GM23338 (cell line): ENCODE results near the gene GAK. TPM values are rescaled to one million over a fixed set of nuclear protein-coding genes. Genes with fewer than 3 reads are reported as not detected.

ENCODE experiments used
- ATAC-seq: fragments of 200-7000 bp; cut with Tn5 transposase; 3 replicates; pipeline ENCODE4 v1.9.1; 2020
- DNase-seq: peaks from one replicate; pipeline ENCODE4 v3.0.0-alpha.2; 2015; ENCODE audit warnings: low spot score
- H2AFZ ChIP-seq: fragments of 200-600 bp; sonication (generic); 2 replicates; pipeline ENCODE4 v1.8.0; 2016; ENCODE audit warnings: antibody characterized with exemption, mild to moderate bottlenecking, moderate library complexity
- H3F3A ChIP-seq: fragments of 200-600 bp; sonication (generic); replicated peaks from 2 replicates; pipeline ENCODE4 v1.8.0; 2017; ENCODE audit warnings: antibody characterized with exemption, mixed run types, low read depth
- H3K27ac ChIP-seq: fragments of 200-600 bp; sonication (generic); 2 replicates; pipeline ENCODE4 v1.6.1; 2016; ENCODE audit warnings: low read depth
- H3K27me3 ChIP-seq: fragments of 200-600 bp; sonication (generic); 2 replicates; pipeline ENCODE4 v1.8.0; 2016; ENCODE audit warnings: mild to moderate bottlenecking, mixed run types, moderate library complexity; ENCODE audit not compliant: insufficient read depth
- H3K36me3 ChIP-seq: fragments of 200-600 bp; sonication (generic); 2 replicates; pipeline ENCODE4 v1.8.0; 2016; ENCODE audit warnings: mild to moderate bottlenecking; ENCODE audit not compliant: insufficient read depth
- H3K4me1 ChIP-seq: fragments of 200-600 bp; sonication (generic); 2 replicates; pipeline ENCODE4 v1.8.0; 2016; ENCODE audit warnings: mild to moderate bottlenecking, moderate library complexity; ENCODE audit not compliant: insufficient read depth
- H3K4me2 ChIP-seq: fragments of 200-600 bp; sonication (generic); 2 replicates; pipeline ENCODE4 v1.7.1; 2017; ENCODE audit warnings: mixed run types
- H3K4me3 ChIP-seq: fragments of 200-600 bp; sonication (generic); 2 replicates; pipeline ENCODE4 v1.6.1; 2016; ENCODE audit warnings: mixed run types
- H3K79me2 ChIP-seq: fragments of 200-600 bp; sonication (generic); replicated peaks from 2 replicates; pipeline ENCODE4 v1.8.0; 2017; ENCODE audit warnings: mild to moderate bottlenecking; ENCODE audit not compliant: insufficient read depth
- H3K9me2 ChIP-seq: fragments of 200-600 bp; sonication (generic); 2 replicates; pipeline ENCODE4 v1.8.0; 2017; ENCODE audit not compliant: insufficient read depth
- H4K20me1 ChIP-seq: fragments of 200-600 bp; sonication (generic); replicated peaks from 2 replicates; pipeline ENCODE4 v1.8.0; 2017; ENCODE audit warnings: mild to moderate bottlenecking; ENCODE audit not compliant: insufficient read depth
- H3K27ac Mint-ChIP-seq: 2 replicates; pipeline ENCODE4 v1.8.0; 2020; ENCODE audit warnings: inconsistent platforms, mild to moderate bottlenecking, moderate library complexity, mixed read lengths
- H3K27me3 Mint-ChIP-seq: 3 replicates; pipeline ENCODE4 v1.8.0; 2022; ENCODE audit warnings: low read depth, mild to moderate bottlenecking, moderate library complexity, mixed read lengths, inconsistent platforms; ENCODE audit not compliant: insufficient read depth, poor library complexity
- H3K36me3 Mint-ChIP-seq: 3 replicates; pipeline ENCODE4 v1.8.0; 2021; ENCODE audit warnings: low read depth, mild to moderate bottlenecking, inconsistent platforms, moderate library complexity, mixed read lengths
- H3K4me1 Mint-ChIP-seq: 3 replicates; pipeline ENCODE4 v1.8.0; 2020; ENCODE audit warnings: mild to moderate bottlenecking, inconsistent platforms, mixed read lengths
- H3K4me3 Mint-ChIP-seq: 3 replicates; pipeline ENCODE4 v1.8.0; 2021; ENCODE audit warnings: moderate library complexity, mild to moderate bottlenecking, inconsistent platforms, mixed read lengths
- H3K9me3 Mint-ChIP-seq: 3 replicates; pipeline ENCODE4 v1.8.0; 2020; ENCODE audit warnings: moderate library complexity, mild to moderate bottlenecking, inconsistent platforms, mixed read lengths
- CREB1 ChIP-seq: fragments of 250-450 bp; sonication (Bioruptor Pico); IDR thresholded peaks from 2 replicates; pipeline ENCODE4 v1.5.0; 2020; ENCODE audit warnings: low read depth, mild to moderate bottlenecking, moderate library complexity
- EZH2 ChIP-seq: fragments of 200-600 bp; sonication (generic); IDR thresholded peaks from one replicate; pipeline ENCODE4 v1.8.0; 2017; ENCODE audit warnings: antibody characterized with exemption, mild to moderate bottlenecking, low read depth; ENCODE audit not compliant: unreplicated experiment
- NANOG ChIP-seq: IDR thresholded peaks from 2 replicates; pipeline ENCODE4 v1.6.1; 2016; ENCODE audit warnings: antibody characterized with exemption, borderline replicate concordance
- POLR2AphosphoS5 ChIP-seq: IDR thresholded peaks from 2 replicates; pipeline ENCODE4 v1.6.1; 2016; ENCODE audit warnings: antibody characterized with exemption, low read depth
- STAT1 ChIP-seq: IDR thresholded peaks from one replicate; pipeline ENCODE4 v1.6.1; 2016; ENCODE audit warnings: antibody characterized with exemption; ENCODE audit not compliant: unreplicated experiment
- ZNF114 ChIP-seq: fragments of 250-450 bp; sonication (Bioruptor Pico); IDR thresholded peaks from 2 replicates; pipeline ENCODE4 v1.5.0; 2020; ENCODE audit warnings: mild to moderate bottlenecking, moderate library complexity
- ZNF331 ChIP-seq: fragments of 250-450 bp; sonication (Bioruptor Pico); IDR thresholded peaks from 2 replicates; pipeline ENCODE4 v1.5.0; 2020; ENCODE audit warnings: low read depth, mild to moderate bottlenecking, moderate library complexity
- polyA plus RNA-seq: library from polyadenylated mRNA; unstranded; fragments of >200 nt; fragmentation: Nextera tagmentation; extraction: Ambion mirVana; gene quantifications from 2 replicates; pipeline ENCODE4 v1.2.1, GENCODE V29; 2016
- total RNA-seq: library from RNA; depleted of rRNA; stranded (reverse); fragments of >200 nt; shearing (Covaris generic); gene quantifications from 2 replicates; pipeline ENCODE4 v1.2.3, GENCODE V29; 2014
- TF ChIP-seq, protein P1 (sequence below): fragments of 250-450 bp; sonication (Bioruptor Pico); IDR thresholded peaks from 2 replicates; pipeline ENCODE4 v1.5.0; 2020; ENCODE audit warnings: mild to moderate bottlenecking, moderate library complexity
- TF ChIP-seq, protein P2 (sequence below), 2 experiments: fragments of 200-600 bp in 1 of 2; sonication (generic) in 1 of 2; conservative IDR thresholded peaks; 2 replicates each; pipeline versions ENCODE4 v1.5.1 to v1.6.1; 2016 to 2017; ENCODE audit warnings: antibody characterized with exemption in 2 of 2, low read depth in 2 of 2, mild to moderate bottlenecking in 2 of 2, moderate library complexity in 1 of 2
- TF ChIP-seq, protein P3 (sequence below): IDR thresholded peaks from 2 replicates; pipeline ENCODE4 v1.6.1; 2016; ENCODE audit warnings: antibody characterized with exemption

Gene GAK
- total and polyA plus RNA-seq, 2 experiments from 2014 or later, result 48.5 to 124 TPM

DNA sequence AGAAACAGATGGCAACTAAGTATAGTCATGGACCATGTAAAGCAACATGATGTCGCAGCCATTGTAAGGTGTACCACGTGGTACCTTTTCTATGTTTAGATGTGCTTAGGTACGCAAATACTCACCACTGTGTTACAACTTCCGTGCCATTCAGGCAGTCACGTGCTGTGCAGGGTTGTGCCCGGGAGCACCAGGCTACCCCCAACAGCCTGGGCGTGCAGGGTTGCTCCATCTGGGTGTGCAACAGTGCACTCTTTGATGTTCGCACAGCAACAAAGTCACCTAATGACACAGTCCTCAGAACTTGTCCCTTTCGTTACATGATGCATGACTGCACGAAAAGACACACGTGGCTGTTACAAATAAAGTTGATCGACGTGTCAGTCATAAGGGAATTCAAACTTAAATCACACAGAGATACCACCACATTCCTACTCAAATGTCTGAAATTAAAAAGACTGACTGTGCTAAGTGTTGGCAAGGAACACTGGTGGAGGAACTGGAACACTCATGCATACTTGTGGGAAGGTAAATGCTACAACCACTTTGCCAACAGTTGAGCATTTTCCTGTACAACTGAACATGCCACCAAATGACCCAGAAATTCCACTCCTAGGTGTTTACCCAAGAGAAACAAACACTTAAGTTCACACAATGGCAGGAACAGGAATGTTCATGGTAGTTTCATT lies 130.5 kb downstream of the GAK start:
- Mint-ChIP-seq H3K4me1 (no peaks in the 10 kb centered on the region; the same call in 2 of the 3 replicates), H3K9me3 (peaks cover 10% of the 10 kb centered on the region; the same call in 2 of the 3 replicates), H3K27me3 (peaks cover 15% of the 10 kb centered on the region), H3K36me3 (no peaks in the 10 kb centered on the region; the same call in 2 of the 3 replicates), H3K27ac (no peak overlapping the region), H3K4me3 (no peak overlapping the region)
- Histone ChIP-seq H2AFZ (no peak overlapping the region), H3K79me2 (no peaks in the 10 kb centered on the region), H3K36me3 (no peaks in the 10 kb centered on the region), H3K4me2 (no peak overlapping the region), H3K4me3 (no peak overlapping the region), H3K27ac (no peak overlapping the region), H3K4me1 (no peaks in the 10 kb centered on the region), H4K20me1 (no peaks in the 10 kb centered on the region), H3F3A (no peaks in the 10 kb centered on the region), H3K27me3 (peaks cover 17% of the 10 kb centered on the region), H3K9me2 (no peaks in the 10 kb centered on the region)
- TF ChIP-seq STAT1 (no peak), POLR2AphosphoS5 (no peak), ZNF114 (CRISPR knock-in tag) (no peak), CREB1 (CRISPR knock-in tag) (no peak), EZH2 (no peak), ZNF331 (CRISPR knock-in tag) (no peak), NANOG (no peak)
- TF ChIP-seq, protein P1, sequence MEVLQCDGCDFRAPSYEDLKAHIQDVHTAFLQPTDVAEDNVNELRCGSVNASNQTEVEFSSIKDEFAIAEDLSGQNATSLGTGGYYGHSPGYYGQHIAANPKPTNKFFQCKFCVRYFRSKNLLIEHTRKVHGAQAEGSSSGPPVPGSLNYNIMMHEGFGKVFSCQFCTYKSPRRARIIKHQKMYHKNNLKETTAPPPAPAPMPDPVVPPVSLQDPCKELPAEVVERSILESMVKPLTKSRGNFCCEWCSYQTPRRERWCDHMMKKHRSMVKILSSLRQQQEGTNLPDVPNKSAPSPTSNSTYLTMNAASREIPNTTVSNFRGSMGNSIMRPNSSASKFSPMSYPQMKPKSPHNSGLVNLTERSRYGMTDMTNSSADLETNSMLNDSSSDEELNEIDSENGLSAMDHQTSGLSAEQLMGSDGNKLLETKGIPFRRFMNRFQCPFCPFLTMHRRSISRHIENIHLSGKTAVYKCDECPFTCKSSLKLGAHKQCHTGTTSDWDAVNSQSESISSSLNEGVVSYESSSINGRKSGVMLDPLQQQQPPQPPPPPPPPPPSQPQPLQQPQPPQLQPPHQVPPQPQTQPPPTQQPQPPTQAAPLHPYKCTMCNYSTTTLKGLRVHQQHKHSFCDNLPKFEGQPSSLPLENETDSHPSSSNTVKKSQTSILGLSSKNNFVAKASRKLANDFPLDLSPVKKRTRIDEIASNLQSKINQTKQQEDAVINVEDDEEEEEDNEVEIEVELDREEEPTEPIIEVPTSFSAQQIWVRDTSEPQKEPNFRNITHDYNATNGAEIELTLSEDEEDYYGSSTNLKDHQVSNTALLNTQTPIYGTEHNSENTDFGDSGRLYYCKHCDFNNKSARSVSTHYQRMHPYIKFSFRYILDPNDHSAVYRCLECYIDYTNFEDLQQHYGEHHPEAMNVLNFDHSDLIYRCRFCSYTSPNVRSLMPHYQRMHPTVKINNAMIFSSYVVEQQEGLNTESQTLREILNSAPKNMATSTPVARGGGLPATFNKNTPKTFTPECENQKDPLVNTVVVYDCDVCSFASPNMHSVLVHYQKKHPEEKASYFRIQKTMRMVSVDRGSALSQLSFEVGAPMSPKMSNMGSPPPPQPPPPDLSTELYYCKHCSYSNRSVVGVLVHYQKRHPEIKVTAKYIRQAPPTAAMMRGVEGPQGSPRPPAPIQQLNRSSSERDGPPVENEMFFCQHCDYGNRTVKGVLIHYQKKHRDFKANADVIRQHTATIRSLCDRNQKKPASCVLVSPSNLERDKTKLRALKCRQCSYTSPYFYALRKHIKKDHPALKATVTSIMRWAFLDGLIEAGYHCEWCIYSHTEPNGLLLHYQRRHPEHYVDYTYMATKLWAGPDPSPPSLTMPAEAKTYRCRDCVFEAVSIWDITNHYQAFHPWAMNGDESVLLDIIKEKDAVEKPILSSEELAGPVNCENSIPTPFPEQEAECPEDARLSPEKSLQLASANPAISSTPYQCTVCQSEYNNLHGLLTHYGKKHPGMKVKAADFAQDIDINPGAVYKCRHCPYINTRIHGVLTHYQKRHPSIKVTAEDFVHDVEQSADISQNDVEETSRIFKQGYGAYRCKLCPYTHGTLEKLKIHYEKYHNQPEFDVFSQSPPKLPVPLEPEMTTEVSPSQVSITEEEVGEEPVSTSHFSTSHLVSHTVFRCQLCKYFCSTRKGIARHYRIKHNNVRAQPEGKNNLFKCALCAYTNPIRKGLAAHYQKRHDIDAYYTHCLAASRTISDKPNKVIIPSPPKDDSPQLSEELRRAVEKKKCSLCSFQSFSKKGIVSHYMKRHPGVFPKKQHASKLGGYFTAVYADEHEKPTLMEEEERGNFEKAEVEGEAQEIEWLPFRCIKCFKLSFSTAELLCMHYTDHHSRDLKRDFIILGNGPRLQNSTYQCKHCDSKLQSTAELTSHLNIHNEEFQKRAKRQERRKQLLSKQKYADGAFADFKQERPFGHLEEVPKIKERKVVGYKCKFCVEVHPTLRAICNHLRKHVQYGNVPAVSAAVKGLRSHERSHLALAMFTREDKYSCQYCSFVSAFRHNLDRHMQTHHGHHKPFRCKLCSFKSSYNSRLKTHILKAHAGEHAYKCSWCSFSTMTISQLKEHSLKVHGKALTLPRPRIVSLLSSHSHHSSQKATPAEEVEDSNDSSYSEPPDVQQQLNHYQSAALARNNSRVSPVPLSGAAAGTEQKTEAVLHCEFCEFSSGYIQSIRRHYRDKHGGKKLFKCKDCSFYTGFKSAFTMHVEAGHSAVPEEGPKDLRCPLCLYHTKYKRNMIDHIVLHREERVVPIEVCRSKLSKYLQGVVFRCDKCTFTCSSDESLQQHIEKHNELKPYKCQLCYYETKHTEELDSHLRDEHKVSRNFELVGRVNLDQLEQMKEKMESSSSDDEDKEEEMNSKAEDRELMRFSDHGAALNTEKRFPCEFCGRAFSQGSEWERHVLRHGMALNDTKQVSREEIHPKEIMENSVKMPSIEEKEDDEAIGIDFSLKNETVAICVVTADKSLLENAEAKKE (CRISPR knock-in tag), result no peak
- TF ChIP-seq, protein P2, sequence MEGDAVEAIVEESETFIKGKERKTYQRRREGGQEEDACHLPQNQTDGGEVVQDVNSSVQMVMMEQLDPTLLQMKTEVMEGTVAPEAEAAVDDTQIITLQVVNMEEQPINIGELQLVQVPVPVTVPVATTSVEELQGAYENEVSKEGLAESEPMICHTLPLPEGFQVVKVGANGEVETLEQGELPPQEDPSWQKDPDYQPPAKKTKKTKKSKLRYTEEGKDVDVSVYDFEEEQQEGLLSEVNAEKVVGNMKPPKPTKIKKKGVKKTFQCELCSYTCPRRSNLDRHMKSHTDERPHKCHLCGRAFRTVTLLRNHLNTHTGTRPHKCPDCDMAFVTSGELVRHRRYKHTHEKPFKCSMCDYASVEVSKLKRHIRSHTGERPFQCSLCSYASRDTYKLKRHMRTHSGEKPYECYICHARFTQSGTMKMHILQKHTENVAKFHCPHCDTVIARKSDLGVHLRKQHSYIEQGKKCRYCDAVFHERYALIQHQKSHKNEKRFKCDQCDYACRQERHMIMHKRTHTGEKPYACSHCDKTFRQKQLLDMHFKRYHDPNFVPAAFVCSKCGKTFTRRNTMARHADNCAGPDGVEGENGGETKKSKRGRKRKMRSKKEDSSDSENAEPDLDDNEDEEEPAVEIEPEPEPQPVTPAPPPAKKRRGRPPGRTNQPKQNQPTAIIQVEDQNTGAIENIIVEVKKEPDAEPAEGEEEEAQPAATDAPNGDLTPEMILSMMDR (conservative IDR thresholded peaks at IDR 0.05; ENCODE audit: low read depth in 2 of 2), result no peak
- TF ChIP-seq, protein P3, sequence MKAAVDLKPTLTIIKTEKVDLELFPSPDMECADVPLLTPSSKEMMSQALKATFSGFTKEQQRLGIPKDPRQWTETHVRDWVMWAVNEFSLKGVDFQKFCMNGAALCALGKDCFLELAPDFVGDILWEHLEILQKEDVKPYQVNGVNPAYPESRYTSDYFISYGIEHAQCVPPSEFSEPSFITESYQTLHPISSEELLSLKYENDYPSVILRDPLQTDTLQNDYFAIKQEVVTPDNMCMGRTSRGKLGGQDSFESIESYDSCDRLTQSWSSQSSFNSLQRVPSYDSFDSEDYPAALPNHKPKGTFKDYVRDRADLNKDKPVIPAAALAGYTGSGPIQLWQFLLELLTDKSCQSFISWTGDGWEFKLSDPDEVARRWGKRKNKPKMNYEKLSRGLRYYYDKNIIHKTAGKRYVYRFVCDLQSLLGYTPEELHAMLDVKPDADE, result no peak
- no peak for ATAC-seq
- DNase-seq, result no peak
